ENCODE data around the gene CTSZ. TPM values are rescaled to one million over a fixed set of nuclear protein-coding genes. Genes with fewer than 3 reads are reported as not detected.

The CTSZ gene
- polyA plus RNA-seq, 4 donors = 82.7 to 277 (median 183) TPM

DNA sequence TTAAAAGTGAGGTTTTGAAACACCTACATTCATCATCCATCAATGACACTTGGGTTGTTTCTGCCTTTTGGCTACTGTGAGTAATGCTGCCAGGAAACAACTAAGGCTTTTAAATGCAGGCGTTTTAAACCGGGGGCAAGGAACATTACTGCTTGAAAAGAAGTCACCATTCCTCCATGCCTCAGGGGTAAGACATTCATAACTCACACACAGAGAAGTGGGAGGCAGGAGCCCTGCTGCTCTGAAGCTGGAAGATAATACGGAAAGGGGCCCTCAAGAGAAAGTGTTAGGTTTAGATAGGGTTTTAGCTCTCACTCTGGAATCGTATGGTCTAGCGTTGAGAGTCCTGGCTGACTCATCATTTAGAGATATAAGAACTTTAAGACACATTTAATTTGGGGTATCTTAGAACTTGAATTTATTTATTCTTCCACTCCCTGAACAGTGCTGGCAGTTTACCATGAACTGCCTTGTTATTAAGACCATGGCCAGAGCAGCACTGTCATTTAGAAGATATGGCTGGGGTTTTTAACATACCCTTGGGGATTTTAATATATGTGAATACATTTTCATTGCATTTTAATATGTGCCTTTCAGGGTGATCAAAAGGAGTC lies 14.0 kb upstream of the CTSZ start:
- peaks cover 5 to 31% (median 10%) of the 10 kb centered on the region in 3 donors for H3K36me3 ChIP-seq (ENCODE audit: control insufficient read depth in 3 of 3, insufficient read depth in 2 of 3, low read depth in 1 of 3, low read length in 3 of 3)
- no peaks in the 10 kb centered on the region for H3K27me3 ChIP-seq (ENCODE audit: control insufficient read depth in 3 of 3, insufficient read depth in 3 of 3, low read length in 3 of 3)
- FAIRE-seq = no peak
- no peaks in the 10 kb centered on the region for H3K9me3 ChIP-seq (ENCODE audit: control insufficient read depth in 2 of 2, insufficient read depth in 1 of 2, low read depth in 1 of 2, low read length in 1 of 2)
- peaks cover 0 to 3% (median 0%) of the 10 kb centered on the region in 3 donors for H3K4me1 ChIP-seq (ENCODE audit: control insufficient read depth in 3 of 3, insufficient read depth in 2 of 3, low read depth in 1 of 3, low read length in 2 of 3)
- no peak overlapping the region for H3K4me3 ChIP-seq (ENCODE audit: low read depth in 1 of 3, low read length in 3 of 3)
- no peak for DNase-seq
- WGBS, 3 donors = 71 to 78% (median 74%) methylated on average over 5 of the region's 5 CpGs
- H3K27ac ChIP-seq (ENCODE audit: low read depth in 1 of 3, low read length in 2 of 3) = no peak overlapping the region

- Histone ChIP-seq H3K36me3 (ENCODE audit: control insufficient read depth in 3 of 3, insufficient read depth in 2 of 3, low read depth in 1 of 3, low read length in 3 of 3) (peaks cover 0 to 20% (median 4%) of the 10 kb centered on the region in 3 donors), H3K4me3 (ENCODE audit: low read depth in 1 of 3, low read length in 3 of 3) (no peak within 1 kb of the TSS), H3K27me3 (ENCODE audit: control insufficient read depth in 3 of 3, insufficient read depth in 3 of 3, low read length in 3 of 3) (no peaks in the 10 kb centered on the region), H3K4me1 (ENCODE audit: control insufficient read depth in 3 of 3, insufficient read depth in 2 of 3, low read depth in 1 of 3, low read length in 2 of 3) (peaks cover 0 to 5% (median 0%) of the 10 kb centered on the region in 3 donors), H3K27ac (ENCODE audit: low read depth in 1 of 3, low read length in 2 of 3) (no peak within 1 kb of the TSS), H3K9me3 (ENCODE audit: control insufficient read depth in 2 of 2, insufficient read depth in 1 of 2, low read depth in 1 of 2, low read length in 1 of 2) (no peaks in the 10 kb centered on the region)
- DNase-seq = no peak
- 97 to 98% (median 97%) methylated on average over 5 of the region's 5 CpGs for WGBS, 3 donors
- no peak for FAIRE-seq
Measured at GRCh38 chr20:59019217-59019616, 12.2 kb upstream of the CTSZ start, which contains the start of gene TUBB1. TSS of gene TUBB1 (plus strand) at chr20:59019429. CDS start at chr20:59019523, 94 bp downstream.

DNA sequence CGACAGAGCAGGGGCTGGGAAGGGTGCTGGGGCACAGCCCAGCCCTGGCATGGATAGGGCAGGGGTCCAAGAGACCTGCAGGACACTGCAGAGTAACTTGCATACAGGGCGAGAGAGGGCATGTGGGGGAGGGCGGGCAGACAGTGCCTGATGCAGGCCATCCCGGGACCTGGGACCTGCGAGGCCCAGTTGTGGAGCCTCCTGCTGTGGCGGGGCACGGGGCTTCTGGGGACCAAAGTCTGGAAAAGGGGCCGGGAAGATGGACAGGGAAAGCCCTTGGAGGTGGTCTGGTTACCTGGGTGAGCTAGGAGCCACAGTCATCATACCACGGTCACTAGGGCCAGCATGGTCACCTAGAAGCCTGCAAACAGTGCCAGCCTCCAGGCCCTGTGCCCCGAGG lies 11.8 kb upstream of the CTSZ start:
- no peaks in the 10 kb centered on the region for H3K9me3 ChIP-seq (ENCODE audit: control insufficient read depth in 2 of 2, insufficient read depth in 1 of 2, low read depth in 1 of 2, low read length in 1 of 2)
- DNase-seq = no peak
- H3K4me3 ChIP-seq (ENCODE audit: low read depth in 1 of 3, low read length in 3 of 3) = no peak overlapping the region
- FAIRE-seq = no peak
- H3K27ac ChIP-seq (ENCODE audit: low read depth in 1 of 3, low read length in 2 of 3) = no peak overlapping the region
- peaks cover 0 to 5% (median 0%) of the 10 kb centered on the region in 3 donors for H3K4me1 ChIP-seq (ENCODE audit: control insufficient read depth in 3 of 3, insufficient read depth in 2 of 3, low read depth in 1 of 3, low read length in 2 of 3)
- no peaks in the 10 kb centered on the region for H3K27me3 ChIP-seq (ENCODE audit: control insufficient read depth in 3 of 3, insufficient read depth in 3 of 3, low read length in 3 of 3)
- WGBS, 3 donors = 90 to 95% (median 94%) methylated on average over 10 of the region's 10 CpGs
- peaks cover 0 to 16% (median 4%) of the 10 kb centered on the region in 3 donors for H3K36me3 ChIP-seq (ENCODE audit: control insufficient read depth in 3 of 3, insufficient read depth in 2 of 3, low read depth in 1 of 3, low read length in 3 of 3)

DNA sequence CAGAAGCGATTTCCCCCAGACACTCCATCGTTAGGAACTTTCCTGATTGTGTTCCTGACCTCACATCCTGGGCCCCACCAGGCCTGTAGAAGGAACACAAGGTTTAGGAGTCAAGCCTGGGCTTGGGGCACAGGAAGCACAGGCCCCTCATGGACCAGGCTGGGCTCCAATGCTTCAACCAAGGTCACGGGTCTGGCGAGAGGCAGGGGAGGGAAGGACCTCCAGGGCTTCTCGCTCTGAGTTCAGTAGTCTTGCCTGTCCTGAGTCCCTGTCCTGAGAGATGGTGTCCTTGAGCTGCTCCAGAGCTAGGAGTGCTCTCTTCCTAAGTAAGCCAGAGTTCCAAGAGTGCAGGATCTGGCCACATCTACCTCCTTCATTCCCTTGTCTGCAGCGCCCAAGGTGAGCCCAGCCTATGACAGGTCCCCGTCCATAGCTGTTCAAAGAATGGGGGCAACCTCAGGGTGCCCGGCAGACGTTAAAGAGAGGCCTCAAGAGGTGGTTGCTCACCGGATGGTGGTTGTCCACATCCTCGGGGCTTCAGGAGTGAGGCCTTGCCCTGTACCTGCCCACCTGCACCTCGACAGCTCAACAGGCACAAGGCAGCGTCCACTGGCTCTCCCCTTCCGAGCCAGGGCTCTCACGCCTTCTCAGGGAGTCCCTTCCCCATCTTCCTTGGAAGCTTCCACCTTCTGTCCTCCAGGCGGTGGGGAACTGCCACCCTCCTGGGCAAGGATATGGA lies 10.6 kb upstream of the CTSZ start:
- DNase-seq (no peak), FAIRE-seq (no peak)
- H3K36me3 ChIP-seq (ENCODE audit: control insufficient read depth in 3 of 3, insufficient read depth in 2 of 3, low read depth in 1 of 3, low read length in 3 of 3) = peaks cover 0 to 7% (median 0%) of the 10 kb centered on the region in 3 donors
- no peak overlapping the region for H3K4me3 ChIP-seq (ENCODE audit: low read depth in 1 of 3, low read length in 3 of 3)
- H3K9me3 ChIP-seq (ENCODE audit: control insufficient read depth in 2 of 2, insufficient read depth in 1 of 2, low read depth in 1 of 2, low read length in 1 of 2) = no peaks in the 10 kb centered on the region
- WGBS, 3 donors = 91 to 93% (median 91%) methylated on average over 16 of the region's 16 CpGs
- H3K27ac ChIP-seq (ENCODE audit: low read depth in 1 of 3, low read length in 2 of 3) = no peak overlapping the region
- H3K27me3 ChIP-seq (ENCODE audit: control insufficient read depth in 3 of 3, insufficient read depth in 3 of 3, low read length in 3 of 3) = no peaks in the 10 kb centered on the region
- peaks cover 0 to 5% (median 0%) of the 10 kb centered on the region in 3 donors for H3K4me1 ChIP-seq (ENCODE audit: control insufficient read depth in 3 of 3, insufficient read depth in 2 of 3, low read depth in 1 of 3, low read length in 2 of 3)

- H3K27me3 ChIP-seq (ENCODE audit: control insufficient read depth in 3 of 3, insufficient read depth in 3 of 3, low read length in 3 of 3) = no peaks in the 10 kb centered on the region
- H3K36me3 ChIP-seq (ENCODE audit: control insufficient read depth in 3 of 3, insufficient read depth in 2 of 3, low read depth in 1 of 3, low read length in 3 of 3) = peaks cover 0 to 6% (median 0%) of the 10 kb centered on the region in 3 donors
- no peak for FAIRE-seq
- 57 to 60% (median 59%) methylated on average over 4 of the region's 4 CpGs for WGBS, 3 donors
- no peak overlapping the region for H3K27ac ChIP-seq (ENCODE audit: low read depth in 1 of 3, low read length in 2 of 3)
- H3K9me3 ChIP-seq (ENCODE audit: control insufficient read depth in 2 of 2, insufficient read depth in 1 of 2, low read depth in 1 of 2, low read length in 1 of 2) = no peaks in the 10 kb centered on the region
- no peak for DNase-seq
- H3K4me1 ChIP-seq (ENCODE audit: control insufficient read depth in 3 of 3, insufficient read depth in 2 of 3, low read depth in 1 of 3, low read length in 2 of 3) = peaks cover 0 to 5% (median 0%) of the 10 kb centered on the region in 3 donors
- no peak overlapping the region for H3K4me3 ChIP-seq (ENCODE audit: low read depth in 1 of 3, low read length in 3 of 3)
Measured at GRCh38 chr20:59016795-59017492, 9.9 kb upstream of the CTSZ start.

DNA sequence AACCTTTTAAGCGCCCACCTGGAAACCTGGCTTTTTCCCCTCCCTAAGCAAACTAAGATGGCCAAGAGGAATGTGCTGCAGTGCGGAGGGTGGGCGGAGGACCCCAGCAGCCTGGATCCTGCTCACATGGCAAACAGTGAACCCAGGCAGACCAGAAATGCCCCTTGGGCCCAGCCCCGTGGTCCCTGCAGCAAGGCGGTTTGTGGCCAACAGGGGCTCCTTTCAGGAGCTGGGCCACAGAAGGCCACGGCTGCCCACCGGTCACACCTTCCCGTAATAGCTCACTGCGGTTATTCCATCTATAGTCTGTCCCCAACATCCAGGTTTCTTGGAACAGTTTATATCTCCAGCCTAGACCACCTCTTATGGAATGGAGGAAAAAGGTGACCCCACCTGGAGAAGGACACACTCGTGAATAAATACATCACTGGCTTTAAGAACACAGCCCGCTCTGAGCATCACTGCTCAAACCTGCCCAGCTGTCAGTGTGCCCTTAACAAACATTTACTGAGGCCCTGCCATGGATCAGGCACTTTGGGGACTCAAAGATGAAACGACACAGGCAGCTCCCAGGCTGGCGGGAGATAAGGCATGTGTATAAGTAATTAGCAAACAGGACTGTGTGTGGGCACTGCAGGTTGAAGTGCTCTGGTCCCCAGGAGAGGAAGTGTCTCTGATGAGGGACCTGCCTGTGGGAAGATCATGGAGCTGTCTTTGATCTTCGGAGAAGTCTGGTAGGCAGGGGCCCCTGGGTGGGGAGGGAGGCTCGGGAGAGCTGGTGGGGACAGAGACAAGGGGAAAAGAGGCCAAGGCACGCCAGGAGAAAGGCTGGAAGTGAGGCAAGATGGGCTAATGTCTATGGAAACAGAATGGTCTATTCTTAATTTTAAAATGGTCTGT lies 9.0 kb upstream of the CTSZ start:
- H3K4me3 ChIP-seq (ENCODE audit: low read depth in 1 of 3, low read length in 3 of 3) = no peak overlapping the region
- H3K4me1 ChIP-seq (ENCODE audit: control insufficient read depth in 3 of 3, insufficient read depth in 2 of 3, low read depth in 1 of 3, low read length in 2 of 3) = peaks cover 0 to 6% (median 0%) of the 10 kb centered on the region in 3 donors
- DNase-seq (peak in 1 of 2 donors; percentile 23), FAIRE-seq (no peak)
- H3K27me3 ChIP-seq (ENCODE audit: control insufficient read depth in 3 of 3, insufficient read depth in 3 of 3, low read length in 3 of 3) = no peaks in the 10 kb centered on the region
- no peaks in the 10 kb centered on the region for H3K9me3 ChIP-seq (ENCODE audit: control insufficient read depth in 2 of 2, insufficient read depth in 1 of 2, low read depth in 1 of 2, low read length in 1 of 2)
- H3K36me3 ChIP-seq (ENCODE audit: control insufficient read depth in 3 of 3, insufficient read depth in 2 of 3, low read depth in 1 of 3, low read length in 3 of 3) = peaks cover 0 to 6% (median 0%) of the 10 kb centered on the region in 3 donors
- no peak overlapping the region for H3K27ac ChIP-seq (ENCODE audit: low read depth in 1 of 3, low read length in 2 of 3)
- 79 to 82% (median 80%) methylated on average over 16 of the region's 16 CpGs for WGBS, 3 donors

DNA sequence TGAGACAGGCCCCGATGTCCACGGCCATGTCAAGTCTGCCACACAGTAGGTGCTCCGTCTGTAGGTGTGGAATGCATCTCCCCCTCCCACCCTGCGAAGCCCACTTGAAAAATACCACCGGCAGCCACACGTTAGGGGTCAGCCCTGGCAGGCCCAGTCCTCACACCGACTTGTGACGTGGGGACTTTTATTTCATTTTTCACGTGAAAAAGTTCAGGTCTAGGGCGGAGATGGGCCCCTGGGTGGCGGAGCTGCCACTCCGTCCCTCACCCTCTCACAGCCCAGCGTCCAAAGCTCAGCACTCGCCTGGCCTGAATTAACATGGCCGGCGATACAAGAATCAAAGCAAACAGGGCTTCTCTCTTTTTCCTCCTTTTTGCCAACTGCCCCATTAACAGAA lies 8.4 kb upstream of the CTSZ start:
- Histone ChIP-seq H3K4me3 (ENCODE audit: low read depth in 1 of 3, low read length in 3 of 3) (no peak overlapping the region), H3K4me1 (ENCODE audit: control insufficient read depth in 3 of 3, insufficient read depth in 2 of 3, low read depth in 1 of 3, low read length in 2 of 3) (peaks cover 0 to 6% (median 0%) of the 10 kb centered on the region in 3 donors), H3K36me3 (ENCODE audit: control insufficient read depth in 3 of 3, insufficient read depth in 2 of 3, low read depth in 1 of 3, low read length in 3 of 3) (peaks cover 0 to 6% (median 0%) of the 10 kb centered on the region in 3 donors), H3K27ac (ENCODE audit: low read depth in 1 of 3, low read length in 2 of 3) (no peak overlapping the region), H3K27me3 (ENCODE audit: control insufficient read depth in 3 of 3, insufficient read depth in 3 of 3, low read length in 3 of 3) (no peaks in the 10 kb centered on the region), H3K9me3 (ENCODE audit: control insufficient read depth in 2 of 2, insufficient read depth in 1 of 2, low read depth in 1 of 2, low read length in 1 of 2) (no peaks in the 10 kb centered on the region)
- 92% methylated on average over 16 of the region's 16 CpGs for WGBS, 3 donors
- no peak for FAIRE-seq
- DNase-seq = no peak

Measured in small intestine (tissue), 7 donors.